Stimulated activated CD8-positive, alpha-beta memory T cell treated with anti-CD3 and anti-CD28 coated beads, Interleukin-4, amount 100 ng/mL, for 4 hours (primary cell): ENCODE results near the gene BLACAT1.
"Not testable (repeated sequence)": the region's sequence is repeated elsewhere in the genome, so short reads cannot be mapped to it uniquely, and the experiment has no call there.

Source experiments
- DNase-seq, 2 donors: peaks; one replicate each; pipeline ENCODE4 v3.0.0-alpha.2; 2020; ENCODE audit warnings: low read depth in 2 of 2, low spot score in 1 of 2

Gene BLACAT1

DNA sequence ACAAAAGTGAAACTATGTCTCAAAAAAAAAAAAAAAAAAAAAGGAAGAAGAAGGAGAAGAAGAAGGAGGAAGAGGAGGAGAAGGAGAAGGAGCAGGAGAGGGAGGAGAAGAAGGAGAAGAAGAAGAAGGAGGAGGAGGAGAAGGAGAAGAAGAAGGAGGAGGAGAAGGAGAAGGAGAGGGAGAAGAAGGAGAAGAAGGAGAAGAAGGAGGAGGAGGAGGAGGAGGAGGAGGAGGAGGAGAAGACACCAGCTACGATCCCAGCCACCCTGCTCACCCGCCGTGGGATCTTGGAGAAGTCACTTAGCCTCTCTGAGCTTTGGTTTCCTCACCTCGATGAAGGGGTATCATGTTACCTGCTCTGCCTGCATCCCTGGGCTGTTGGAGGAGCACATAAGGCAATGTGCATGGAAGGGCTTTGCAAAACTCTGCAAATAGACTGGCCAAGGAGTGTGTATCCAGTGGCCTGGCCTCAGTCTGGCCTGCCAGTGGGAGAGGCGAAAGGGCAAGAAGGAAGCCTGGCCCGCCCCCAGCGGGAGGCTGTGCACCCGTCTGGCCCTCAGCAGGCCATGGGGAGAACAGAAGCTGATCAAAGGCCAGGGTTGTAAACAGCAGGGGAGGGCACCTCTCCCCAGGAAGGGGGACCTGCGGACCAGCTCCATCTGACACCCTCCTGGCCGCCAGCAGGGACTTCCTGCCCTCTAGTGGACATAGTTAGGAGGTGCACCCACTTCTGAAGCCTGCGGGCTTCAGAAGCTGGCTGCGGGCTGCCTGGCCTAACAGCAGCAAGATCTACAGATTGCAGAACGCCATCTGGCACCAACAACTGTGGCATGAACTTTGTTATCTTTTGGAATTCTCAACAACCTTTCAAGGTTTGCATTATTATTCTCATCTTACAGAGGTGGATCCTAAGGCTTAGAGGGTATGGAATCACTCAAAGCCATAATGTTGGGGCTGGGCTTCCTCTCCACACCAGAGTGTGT lies 29.4 kb upstream of the BLACAT1 start:
- peak in 1 of 2 donors; percentile 20 for DNase-seq

- DNase-seq = no peak
Measured at GRCh38 chr1:205483372-205483771, 27.5 kb upstream of the BLACAT1 start.

DNA sequence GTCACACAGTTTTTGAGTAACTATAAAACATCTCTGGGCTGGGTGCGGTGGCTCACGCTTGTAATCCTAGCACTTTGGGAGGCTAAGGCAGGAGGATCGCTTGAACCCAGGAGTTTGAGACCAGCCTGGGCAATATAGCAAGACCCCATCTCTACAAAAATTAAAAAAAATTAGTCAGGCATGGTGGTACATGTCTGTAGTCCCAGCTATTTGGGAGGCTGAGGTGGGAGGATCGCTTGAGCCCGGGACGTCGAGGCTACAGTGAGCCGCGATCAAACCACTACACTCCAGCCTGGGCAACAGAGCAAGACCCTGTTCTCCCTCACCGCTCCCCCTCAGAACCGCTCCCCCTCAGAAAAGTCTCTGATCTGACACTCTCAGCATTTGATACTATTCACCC lies 26.7 kb upstream of the BLACAT1 start:
- not testable (repeated sequence) for DNase-seq

DNA sequence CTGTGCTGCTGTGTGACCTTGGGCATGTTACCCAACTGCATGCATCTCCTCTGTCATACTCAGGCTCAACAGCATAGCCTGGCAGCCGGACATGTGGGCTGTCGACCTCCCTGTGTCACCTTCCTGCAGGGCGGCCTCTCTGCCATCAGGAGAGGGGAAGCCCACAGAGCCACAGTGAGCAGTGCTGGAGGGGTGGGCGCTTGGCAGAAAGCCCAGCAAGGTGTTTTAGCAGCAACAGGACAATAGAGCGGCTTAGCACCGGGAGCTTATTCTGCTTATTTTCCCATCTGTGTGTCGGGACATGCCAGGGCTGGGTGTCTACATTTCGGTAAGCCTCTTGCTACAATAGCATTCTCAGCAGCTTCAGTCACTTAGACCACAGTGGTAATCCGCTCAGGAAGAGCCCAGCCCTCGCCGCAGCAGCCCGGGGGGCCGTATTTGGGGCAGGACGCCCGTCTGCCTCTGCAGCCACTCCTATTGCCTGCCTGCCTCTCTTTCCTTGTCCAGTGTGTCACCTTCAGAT lies 25.8 kb upstream of the BLACAT1 start:
- DNase-seq = no peak

- DNase-seq = no peak
Measured at GRCh38 chr1:205481218-205481617, 25.4 kb upstream of the BLACAT1 start.

GRCh38 chr1:205480349-205480985 lies 24.6 kb upstream of the BLACAT1 start:
- peak; percentile 26 to 58 for DNase-seq

DNA sequence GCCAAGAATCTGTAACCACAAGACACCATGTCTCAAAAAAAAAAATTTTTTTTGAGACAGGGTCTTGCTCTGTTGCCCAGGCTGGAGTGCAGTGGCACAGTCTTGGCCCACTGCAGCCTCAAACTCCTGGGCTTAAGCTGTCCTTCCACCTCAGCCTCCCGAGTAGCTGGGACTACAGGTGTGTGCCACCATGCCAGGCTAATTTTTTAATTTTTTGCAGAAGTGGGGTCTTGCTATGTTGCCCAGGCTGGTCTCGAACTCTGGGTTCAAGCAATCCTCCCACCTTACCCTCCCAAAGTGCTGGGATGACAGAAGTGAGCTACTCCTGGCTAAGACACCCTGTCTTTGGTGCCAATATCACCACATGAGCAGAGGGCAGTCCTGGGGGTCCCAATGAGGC lies 23.1 kb upstream of the BLACAT1 start:
- DNase-seq = not testable (repeated sequence)

GRCh38 chr1:205477759-205478247 lies 22.0 kb upstream of the BLACAT1 start:
- no peak for DNase-seq

DNA sequence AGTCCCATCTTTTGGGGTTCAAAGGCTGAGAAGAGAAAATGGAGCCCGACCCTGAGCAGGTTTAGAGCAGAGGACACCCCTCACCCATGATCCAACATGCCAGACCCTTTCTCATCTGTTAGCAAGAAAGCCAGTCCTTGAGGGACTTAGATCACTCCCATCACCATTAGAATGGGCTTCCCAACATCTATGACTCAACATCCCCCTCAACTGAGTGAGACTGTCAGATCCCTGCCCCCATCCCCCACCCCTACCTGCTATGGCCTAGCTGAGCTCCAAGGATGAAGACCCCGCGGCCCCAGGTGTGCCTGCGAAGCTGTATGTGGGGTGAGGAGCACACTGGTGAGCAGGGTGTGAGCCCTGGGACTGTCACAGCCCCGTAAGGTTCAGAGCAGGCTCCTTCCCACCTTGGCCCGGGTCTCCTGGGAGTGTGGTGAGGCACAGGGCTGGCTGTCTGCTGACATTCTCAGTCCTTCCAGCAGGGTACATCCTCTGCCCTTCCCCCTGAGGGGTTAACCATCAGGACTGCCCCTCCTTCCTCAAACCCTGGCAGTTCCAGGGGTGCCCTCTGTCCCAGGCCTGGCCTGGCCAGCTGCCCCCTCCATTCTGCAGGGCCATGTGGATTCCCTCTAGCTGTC lies 21.4 kb upstream of the BLACAT1 start:
- no peak for DNase-seq

- DNase-seq = no peak
Measured at GRCh38 chr1:205476648-205477047, 20.8 kb upstream of the BLACAT1 start.

GRCh38 chr1:205475855-205476254 lies 20.0 kb upstream of the BLACAT1 start:
- DNase-seq = no peak

- no peak for DNase-seq
Measured at GRCh38 chr1:205474571-205474970, 18.7 kb upstream of the BLACAT1 start.

GRCh38 chr1:205473966-205474365 lies 18.1 kb upstream of the BLACAT1 start:
- DNase-seq = no peak

DNA sequence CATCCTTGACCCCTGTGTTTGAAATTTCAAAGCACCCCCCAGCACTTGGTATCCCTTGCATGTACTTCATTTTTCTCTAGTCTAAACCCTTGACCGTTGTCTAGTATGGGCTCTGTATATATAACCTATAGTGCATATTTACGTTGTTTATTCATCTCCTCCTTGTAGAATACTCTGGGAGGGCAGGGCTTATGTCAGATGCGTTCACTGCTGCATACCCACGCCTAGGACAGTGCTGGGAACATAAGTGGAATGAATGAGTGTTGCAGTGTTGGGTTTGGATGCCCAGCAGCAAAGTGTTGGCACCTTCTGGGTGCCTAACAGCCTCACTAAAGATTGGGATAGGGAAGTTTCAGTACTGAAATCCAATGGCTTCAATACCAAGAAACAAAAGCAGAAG lies 17.6 kb upstream of the BLACAT1 start:
- DNase-seq = no peak

DNA sequence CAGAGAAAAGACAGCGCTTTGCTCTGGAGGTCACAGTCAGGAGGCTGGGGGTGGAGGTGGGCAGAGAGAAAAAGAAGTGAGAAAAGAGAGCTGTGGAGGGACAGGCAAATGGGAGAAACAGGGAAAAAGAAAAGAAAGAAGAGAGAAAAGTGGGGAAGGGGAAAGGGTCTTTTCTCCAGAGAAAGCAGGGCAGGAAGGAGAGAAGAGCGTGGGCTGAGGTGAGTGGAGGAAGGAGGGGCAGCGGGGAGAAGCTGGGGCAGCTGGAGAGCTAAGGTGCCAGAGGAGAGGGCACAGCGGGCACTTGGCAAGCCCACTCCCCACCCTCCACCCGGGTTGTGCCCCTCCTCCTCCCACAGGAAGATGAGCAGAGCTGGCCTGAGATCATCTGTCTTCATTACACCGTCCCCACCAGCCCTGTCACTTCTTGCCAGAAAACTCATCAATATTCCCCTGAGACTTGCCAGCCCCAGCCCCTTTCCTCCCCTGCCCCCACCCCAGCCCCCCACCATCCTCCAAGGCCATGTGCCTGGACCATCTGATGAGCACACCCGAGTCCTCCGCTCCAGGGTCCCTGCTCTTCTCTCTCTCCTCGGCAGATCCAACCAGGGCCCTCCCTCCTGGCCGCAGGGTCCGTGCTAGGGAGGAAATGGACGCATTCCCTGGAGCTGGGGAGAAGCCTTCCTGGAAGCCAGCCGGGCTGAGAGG lies 17.0 kb upstream of the BLACAT1 start:
- no peak for DNase-seq

- no peak for DNase-seq
Measured at GRCh38 chr1:205470131-205470530, 14.3 kb upstream of the BLACAT1 start.

- no peak for DNase-seq
Measured at GRCh38 chr1:205466595-205467220, 10.9 kb upstream of the BLACAT1 start.

GRCh38 chr1:205465392-205465791 lies 9.5 kb upstream of the BLACAT1 start:
- DNase-seq = no peak

DNA sequence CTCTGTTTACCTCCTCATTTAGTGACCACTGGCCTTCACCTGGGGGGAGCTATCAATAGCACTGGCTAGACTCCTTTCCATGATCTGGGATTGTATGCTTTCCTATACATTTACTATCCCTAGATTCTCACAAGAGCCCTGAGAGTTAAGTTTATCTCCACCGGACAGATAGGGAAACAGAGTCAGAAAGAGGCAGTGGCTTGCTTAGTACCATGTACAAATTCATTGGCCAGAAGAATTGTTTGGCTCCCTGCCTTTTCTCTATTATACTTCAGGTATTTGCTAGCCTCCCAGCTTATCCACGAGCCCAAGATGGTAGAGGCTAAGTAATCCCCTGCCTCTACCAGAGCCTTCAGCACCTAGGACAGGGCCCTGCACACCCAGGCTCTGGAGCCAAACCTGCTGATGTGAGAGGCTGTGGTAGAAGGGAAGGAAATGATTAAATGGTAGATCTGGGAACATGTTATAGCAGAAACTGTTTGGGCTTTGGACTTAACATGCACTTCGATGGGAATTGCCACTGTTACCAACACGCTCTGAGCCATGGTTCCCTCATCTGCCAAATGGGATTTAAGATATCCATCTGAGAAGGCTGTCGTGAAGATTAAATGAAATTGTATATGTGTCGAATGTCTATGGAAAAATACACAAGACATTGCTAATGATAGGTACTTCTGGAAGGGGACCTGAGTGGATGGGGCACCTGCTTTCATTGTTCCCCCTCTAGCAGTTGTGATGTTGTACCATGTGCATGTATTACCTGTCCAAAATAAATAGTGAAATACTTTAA lies 3.1 kb upstream of the BLACAT1 start:
- DNase-seq = no peak
